Mesodermal cell (in vitro differentiated cells): ENCODE data around the gene FHL1.
"Not testable (repeated sequence)": the region's sequence is repeated elsewhere in the genome, so short reads cannot be mapped to it uniquely, and the experiment has no call there.

Experiments
- H3K27ac ChIP-seq: 2 replicates; pipeline ENCODE4 v1.7.0; 2013; ENCODE audit warnings: mild to moderate bottlenecking, low read depth, low read length, moderate library complexity; ENCODE audit not compliant: severe bottlenecking
- H3K36me3 ChIP-seq: 2 replicates; pipeline ENCODE4 v1.7.1; 2013; ENCODE audit warnings: mild to moderate bottlenecking, low read length, moderate library complexity; ENCODE audit not compliant: control insufficient read depth, insufficient read depth
- H3K4me1 ChIP-seq: one replicate; pipeline ENCODE4 v1.7.1; 2013; ENCODE audit warnings: mild to moderate bottlenecking, low read length; ENCODE audit not compliant: insufficient read depth, control insufficient read depth, poor library complexity, severe bottlenecking
- H3K4me3 ChIP-seq: 2 replicates; pipeline ENCODE4 v1.7.0; 2013; ENCODE audit warnings: low read length, control low read depth, mild to moderate bottlenecking; ENCODE audit not compliant: insufficient read depth, poor library complexity, severe bottlenecking; ENCODE audit errors: extremely low read depth
- H3K9me3 ChIP-seq: 2 replicates; pipeline ENCODE4 v1.7.1; 2013; ENCODE audit warnings: mild to moderate bottlenecking, low read length, moderate library complexity; ENCODE audit not compliant: control insufficient read depth
- whole genome bisulfite sequencing, 2 experiments: methylation state at CpG; one replicate each; pipeline ENCODE4 v1.1.5; 2013; ENCODE audit warnings: missing lambda C conversion rate in 2 of 2; ENCODE audit not compliant: insufficient coverage in 2 of 2; 5-methylcytosine and 5-hydroxymethylcytosine counted together

FHL1 gene

DNA sequence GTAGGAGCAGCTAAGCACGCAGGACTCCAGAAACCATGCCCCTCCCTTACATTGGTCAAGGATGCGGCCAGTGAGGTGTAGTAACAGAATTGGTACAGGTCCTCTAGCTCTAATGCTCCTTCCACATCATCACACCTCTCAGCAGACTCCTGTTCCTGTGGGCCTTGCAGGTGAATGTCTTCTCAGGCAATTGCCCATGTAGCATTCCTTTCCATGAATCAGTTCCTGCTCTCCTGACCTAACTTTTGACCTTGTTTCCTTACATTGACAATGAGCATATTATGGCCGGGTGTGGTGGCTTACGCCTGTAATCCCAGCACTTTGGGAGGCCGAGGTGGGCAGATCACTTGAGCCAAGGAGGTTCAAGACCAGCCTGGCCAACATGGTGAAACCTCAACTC lies 72.6 kb downstream of the FHL1 start:
- Histone ChIP-seq H3K4me1 (peaks cover 3% of the 10 kb centered on the region), H3K27ac (no peak overlapping the region), H3K36me3 (peaks cover 53% of the 10 kb centered on the region), H3K9me3 (no peaks in the 10 kb centered on the region), H3K4me3 (no peak overlapping the region)
- no CpG with 5 or more reads among the region's 5 CpGs for WGBS, 2 experiments

DNA sequence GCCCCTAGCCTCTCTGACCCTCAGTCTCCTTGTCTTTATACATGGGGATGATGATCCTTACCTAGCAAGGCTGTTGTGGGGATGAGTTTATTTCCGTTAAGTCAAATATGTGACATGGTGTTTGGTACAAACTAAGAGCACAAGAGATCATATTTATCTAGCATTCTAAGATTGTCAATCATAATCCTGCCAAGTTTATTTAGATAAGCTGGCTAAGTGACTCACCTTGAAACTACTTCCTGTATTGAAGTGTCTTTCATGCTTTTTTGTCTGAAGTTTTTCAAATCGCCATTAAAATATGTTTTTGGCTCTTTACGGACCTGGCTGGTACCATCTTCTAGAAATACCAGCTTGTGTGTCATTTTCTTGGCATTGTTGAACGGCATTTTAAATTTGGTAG lies 73.2 kb downstream of the FHL1 start:
- Histone ChIP-seq H3K27ac (no peak overlapping the region), H3K9me3 (no peaks in the 10 kb centered on the region), H3K4me1 (no peaks in the 10 kb centered on the region), H3K4me3 (no peak overlapping the region), H3K36me3 (peaks cover 53% of the 10 kb centered on the region)
- WGBS, 2 experiments, result 100% methylated on average over 1 of the region's 4 CpGs; no CpG with 5 or more reads in 1 of the 2 experiments

DNA sequence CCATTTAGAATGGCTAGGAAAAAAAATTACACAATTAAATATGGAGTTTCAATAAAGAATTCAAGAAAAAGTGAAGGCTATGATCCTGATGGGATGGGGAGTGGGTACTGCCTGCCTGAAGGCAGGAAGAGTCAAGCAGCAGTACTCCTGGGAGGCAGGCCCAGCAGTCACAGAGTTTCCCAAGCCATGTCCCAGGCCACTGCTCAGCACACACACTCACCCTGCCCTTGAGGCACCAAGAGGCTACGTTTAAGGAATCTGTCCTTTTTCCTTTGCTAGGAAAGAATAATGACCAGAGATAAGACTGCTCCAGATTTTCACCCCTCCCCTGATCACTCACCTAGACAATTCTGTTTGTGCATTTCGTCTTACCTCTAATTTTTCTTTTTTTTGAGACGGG lies 73.6 kb downstream of the FHL1 start:
- no peaks in the 10 kb centered on the region for H3K4me1 ChIP-seq
- H3K4me3 ChIP-seq, result no peak overlapping the region
- peaks cover 54% of the 10 kb centered on the region for H3K36me3 ChIP-seq
- no peaks in the 10 kb centered on the region for H3K9me3 ChIP-seq
- H3K27ac ChIP-seq, result no peak overlapping the region
- 85% methylated on average over 3 of the region's 3 CpGs; no CpG with 5 or more reads in 1 of the 2 experiments for WGBS, 2 experiments

DNA sequence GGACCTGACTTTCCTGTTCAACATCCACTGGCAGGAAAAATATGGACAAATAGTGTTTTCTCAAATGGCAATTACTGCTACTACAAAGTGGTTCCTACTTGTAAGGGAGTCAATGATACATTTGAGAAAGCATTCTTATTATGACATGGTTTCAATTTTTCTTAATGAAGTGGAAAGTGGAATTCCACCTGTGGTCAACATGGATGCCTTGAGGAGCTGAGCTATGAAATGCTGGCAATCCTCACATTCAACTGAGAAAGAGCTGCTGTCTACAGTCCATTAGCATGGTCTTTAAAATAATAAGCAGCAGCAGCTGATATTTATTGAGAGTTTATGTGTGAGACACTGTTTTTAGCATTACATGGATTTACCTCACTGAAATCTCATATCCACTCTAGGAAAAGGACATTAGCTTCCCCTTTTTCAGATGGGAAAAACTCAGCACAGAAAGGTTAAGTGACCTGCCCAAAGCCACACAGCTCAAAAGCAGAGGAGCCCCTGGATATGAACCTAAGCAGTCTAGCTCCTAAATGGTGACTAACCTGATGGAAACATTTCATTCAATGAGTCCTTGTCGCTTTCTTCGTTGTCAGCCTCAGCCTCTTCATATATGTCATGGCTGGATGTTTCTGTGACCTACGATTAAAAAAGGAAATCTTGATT lies 74.6 kb downstream of the FHL1 start:
- no peak overlapping the region for H3K4me3 ChIP-seq
- H3K4me1 ChIP-seq, result no peaks in the 10 kb centered on the region
- no CpG with 5 or more reads among the region's 3 CpGs for WGBS, 2 experiments
- H3K9me3 ChIP-seq, result no peaks in the 10 kb centered on the region
- no peak overlapping the region for H3K27ac ChIP-seq
- H3K36me3 ChIP-seq, result peaks cover 51% of the 10 kb centered on the region

DNA sequence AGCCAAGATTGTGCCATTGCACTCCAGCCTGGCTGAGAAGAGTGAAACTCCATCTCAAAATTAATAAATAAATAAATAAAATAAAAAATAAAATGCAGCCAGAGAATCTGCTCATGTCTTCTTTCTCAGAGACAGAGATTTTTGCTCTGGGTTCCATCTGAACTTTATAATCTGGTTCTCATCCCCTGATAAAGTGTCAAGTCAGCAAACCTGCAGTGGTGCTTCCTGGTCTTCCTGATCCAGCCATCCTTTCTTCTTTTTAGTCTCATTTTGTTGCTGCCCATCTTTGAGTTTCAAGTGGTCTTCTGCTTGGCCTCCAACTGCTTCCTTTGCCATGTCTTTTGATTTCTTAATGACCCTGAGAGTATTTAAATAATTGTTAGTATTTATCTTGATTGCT lies 79.7 kb downstream of the FHL1 start:
- Histone ChIP-seq H3K9me3 (no peaks in the 10 kb centered on the region), H3K27ac (no peak overlapping the region), H3K36me3 (peaks cover 27% of the 10 kb centered on the region), H3K4me1 (no peaks in the 10 kb centered on the region), H3K4me3 (no peak overlapping the region)

DNA sequence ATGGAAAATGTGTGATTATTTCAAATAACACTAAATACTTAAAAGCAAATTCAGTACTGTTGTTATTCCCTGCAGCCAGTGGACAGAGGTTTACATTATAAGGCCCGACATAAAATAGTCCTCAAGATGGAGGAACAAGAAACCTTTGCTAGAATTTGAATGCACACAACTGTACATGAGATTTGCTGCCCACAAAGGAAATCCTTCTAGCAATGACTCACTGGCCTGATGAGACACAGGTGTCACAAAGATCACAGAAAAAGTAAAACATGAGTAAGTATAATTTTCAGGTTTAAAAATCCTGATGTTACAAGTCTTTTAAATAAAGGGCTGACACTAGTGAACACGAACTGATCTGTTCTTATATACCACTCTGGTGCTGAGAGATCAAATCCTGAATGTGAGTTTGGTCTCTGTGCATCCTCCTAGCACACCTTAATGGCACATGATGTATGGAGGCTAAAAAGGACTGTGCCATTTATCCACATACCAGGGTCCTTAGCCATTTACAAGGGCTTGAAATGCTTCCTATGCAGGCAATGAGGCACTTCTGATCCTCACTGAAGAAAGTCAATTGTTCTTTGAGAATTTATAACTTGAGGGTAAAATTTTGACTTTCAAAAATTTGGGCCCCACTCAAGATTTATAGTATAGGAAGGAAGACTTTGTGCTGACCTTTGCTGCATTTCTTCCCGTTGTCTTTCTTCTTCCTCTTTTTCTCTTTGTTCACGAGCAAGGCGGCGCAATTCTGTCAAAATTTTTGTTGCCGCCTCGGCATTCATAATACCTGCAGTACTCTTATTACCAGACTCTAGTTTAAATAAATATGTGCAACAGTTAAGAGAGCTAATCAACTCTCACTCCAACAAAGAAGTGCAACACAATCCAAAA lies 80.9 kb downstream of the FHL1 start:
- no peak overlapping the region for H3K27ac ChIP-seq
- 80% methylated on average over 1 of the region's 8 CpGs; no CpG with 5 or more reads in 1 of the 2 experiments for WGBS, 2 experiments
- H3K4me3 ChIP-seq, result no peak overlapping the region
- H3K36me3 ChIP-seq, result peaks cover 19% of the 10 kb centered on the region
- no peaks in the 10 kb centered on the region for H3K4me1 ChIP-seq
- no peaks in the 10 kb centered on the region for H3K9me3 ChIP-seq

DNA sequence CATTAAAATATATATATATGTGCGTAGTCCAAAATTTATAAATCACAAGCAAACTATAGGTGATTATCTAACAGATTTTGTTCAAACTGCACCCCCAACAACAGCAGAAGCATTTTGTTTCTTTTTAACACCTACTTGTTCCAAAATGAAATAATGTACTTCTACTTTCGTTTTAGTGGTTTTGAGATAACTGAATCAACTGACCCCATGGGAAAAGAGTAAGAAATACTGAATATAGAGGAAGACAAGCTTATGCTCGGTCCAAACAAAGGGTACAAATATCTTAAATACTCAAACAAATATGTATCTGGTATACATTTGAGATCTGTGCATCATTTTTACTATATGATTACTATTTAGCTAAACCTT lies 81.5 kb downstream of the FHL1 start:
- Histone ChIP-seq H3K4me3 (no peak overlapping the region), H3K9me3 (no peaks in the 10 kb centered on the region), H3K4me1 (no peaks in the 10 kb centered on the region), H3K27ac (no peak overlapping the region), H3K36me3 (peaks cover 15% of the 10 kb centered on the region)
- WGBS, 2 experiments, result no CpG with 5 or more reads among the region's 3 CpGs

DNA sequence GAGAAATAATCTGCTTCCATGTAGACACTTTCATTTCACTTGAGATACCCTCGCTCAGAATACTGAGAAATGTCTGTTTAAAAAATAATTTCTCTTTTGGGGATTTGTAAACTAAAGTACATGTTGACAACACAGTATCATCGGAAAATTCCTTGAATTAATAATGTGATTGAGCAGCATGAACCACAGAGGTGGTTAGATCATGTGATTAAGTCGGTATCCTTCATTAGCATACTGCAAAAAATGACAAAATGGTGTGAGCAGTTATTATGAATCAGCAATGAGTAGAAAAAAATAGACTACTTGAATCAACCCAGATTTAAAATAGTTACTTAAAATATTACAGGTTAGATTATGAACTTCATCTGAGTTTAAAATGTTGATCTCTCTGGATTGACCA lies 89.7 kb downstream of the FHL1 start:
- Histone ChIP-seq H3K36me3 (peaks cover 10% of the 10 kb centered on the region), H3K9me3 (no peaks in the 10 kb centered on the region), H3K4me3 (no peak overlapping the region), H3K27ac (no peak overlapping the region), H3K4me1 (no peaks in the 10 kb centered on the region)
- 100% methylated on average over 1 of the region's 3 CpGs; no CpG with 5 or more reads in 1 of the 2 experiments for WGBS, 2 experiments

DNA sequence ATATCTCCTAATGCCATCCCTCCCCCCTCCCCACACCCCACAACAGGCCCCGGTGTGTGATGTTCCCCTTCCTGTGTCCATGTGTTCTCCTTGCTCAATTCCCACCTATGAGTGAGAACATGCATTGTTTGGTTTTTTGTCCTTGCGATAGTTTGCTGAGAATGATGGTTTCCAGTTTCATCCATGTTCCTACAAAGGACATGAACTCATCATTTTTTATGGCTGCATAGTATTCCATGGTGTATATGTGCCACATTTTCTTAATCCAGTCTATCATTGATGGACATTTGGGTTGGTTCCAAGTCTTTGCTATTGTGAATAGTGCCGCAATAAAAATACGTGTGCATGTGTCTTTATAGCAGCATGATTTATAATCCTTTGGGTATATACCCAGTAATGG lies 90.5 kb downstream of the FHL1 start:
- WGBS, 2 experiments, result no CpG with 5 or more reads among the region's 4 CpGs
- not testable (repeated sequence) for H3K36me3 ChIP-seq, H3K4me1 ChIP-seq, H3K4me3 ChIP-seq, H3K27ac ChIP-seq, H3K9me3 ChIP-seq

DNA sequence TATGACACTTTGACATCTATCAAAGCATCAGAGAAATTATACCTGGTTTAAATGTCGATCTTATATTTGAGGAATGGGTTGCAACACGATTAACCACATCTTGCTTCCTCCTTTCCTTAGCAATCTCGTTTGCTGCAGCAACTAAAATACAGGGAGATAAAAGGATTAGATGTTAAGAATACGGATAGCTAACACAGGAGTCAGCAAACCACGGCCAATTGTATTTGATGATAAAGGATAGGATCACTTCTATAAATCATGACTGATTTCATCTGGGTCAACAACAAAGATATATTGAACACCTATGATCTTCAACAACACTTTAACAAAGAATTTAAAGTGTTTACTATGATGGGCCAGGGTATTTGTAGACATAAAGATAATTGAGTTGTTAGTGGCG lies 98.9 kb downstream of the FHL1 start:
- no CpG with 5 or more reads among the region's 6 CpGs for WGBS, 2 experiments
- peaks cover 3% of the 10 kb centered on the region for H3K4me1 ChIP-seq
- H3K36me3 ChIP-seq, result peaks cover 18% of the 10 kb centered on the region
- no peak overlapping the region for H3K4me3 ChIP-seq
- no peaks in the 10 kb centered on the region for H3K9me3 ChIP-seq
- H3K27ac ChIP-seq, result no peak overlapping the region
